PC-3 (cell line): ENCODE results near the gene ZFTA. TPM values are rescaled to one million over a fixed set of nuclear protein-coding genes. Genes with fewer than 3 reads are reported as not detected.

Experiments used
- ATAC-seq: fragments of 200-7000 bp; cut with Tn5 transposase; 2 replicates; pipeline ENCODE4 v1.9.1; 2020; ENCODE audit warnings: mild to moderate bottlenecking, moderate library complexity
- BruUV-seq: library from RNA; stranded (reverse); fragments of 400-500 nt; replicated peaks from 2 replicates; lab custom pipeline; 2021; lab: Mats Ljungman, UMichigan
- CTCF ChIA-PET: fragments of 300-600 bp; sonication (Branson Sonifier 250); formaldehyde crosslinking; loops from one replicate; lab custom pipeline; 2022; ENCODE audit warnings: antibody characterized with exemption; lab: Charles Lee
- POLR2A ChIA-PET: fragments of 300-600 bp; sonication (Branson Sonifier 250); formaldehyde crosslinking; loops from one replicate; lab custom pipeline; 2022; ENCODE audit warnings: antibody characterized with exemption; ENCODE audit not compliant: unreplicated experiment; lab: Charles Lee
- DNase-seq: peaks from one replicate; pipeline ENCODE4 v3.0.0-alpha.2; 2015
- H2AFZ ChIP-seq: fragments of 300-600 bp; sonication (generic); 2 replicates; pipeline ENCODE4 v1.6.0; 2016; ENCODE audit warnings: antibody characterized with exemption, low read length
- H3F3A ChIP-seq: fragments of 300-600 bp; sonication (generic); one replicate; pipeline ENCODE4 v1.6.0; 2017; ENCODE audit warnings: antibody characterized with exemption, low read length, control low read depth, mild to moderate bottlenecking; ENCODE audit not compliant: unreplicated experiment
- H3K27ac ChIP-seq: fragments of 300-600 bp; sonication (generic); 2 replicates; pipeline ENCODE4 v1.5.1; 2016; ENCODE audit warnings: mild to moderate bottlenecking, low read length
- H3K27me3 ChIP-seq: fragments of 300-600 bp; sonication (generic); 2 replicates; pipeline ENCODE4 v1.6.1; 2016; ENCODE audit warnings: low read length, mixed read lengths
- H3K36me3 ChIP-seq: fragments of 300-600 bp; sonication (generic); 2 replicates; pipeline ENCODE4 v1.6.1; 2016; ENCODE audit warnings: low read depth, mixed run types, low read length, mixed read lengths
- H3K4me1 ChIP-seq: fragments of 300-600 bp; sonication (generic); 2 replicates; pipeline ENCODE4 v1.5.1; 2016; ENCODE audit warnings: low read length; ENCODE audit not compliant: insufficient read depth
- H3K4me2 ChIP-seq: fragments of 300-600 bp; sonication (generic); 2 replicates; pipeline ENCODE4 v1.6.0; 2016; ENCODE audit warnings: low read length
- H3K4me3 ChIP-seq: fragments of 300-600 bp; sonication (generic); 2 replicates; pipeline ENCODE4 v1.5.1; 2016; ENCODE audit warnings: mild to moderate bottlenecking, low read length, mixed read lengths
- H3K79me2 ChIP-seq: fragments of 300-600 bp; sonication (generic); 2 replicates; pipeline ENCODE4 v1.6.1; 2017; ENCODE audit warnings: low read length, mixed read lengths
- H3K9ac ChIP-seq: fragments of 300-600 bp; sonication (generic); 2 replicates; pipeline ENCODE4 v1.6.0; 2016; ENCODE audit warnings: mild to moderate bottlenecking, low read length
- H3K9me2 ChIP-seq: fragments of 300-600 bp; sonication (generic); replicated peaks from 2 replicates; pipeline ENCODE4 v1.6.1; 2016; ENCODE audit warnings: mixed run types, low read length, mixed read lengths
- H3K9me3 ChIP-seq: fragments of 300-600 bp; sonication (generic); 2 replicates; pipeline ENCODE4 v1.6.1; 2016; ENCODE audit warnings: low read length, mixed read lengths
- H4K20me1 ChIP-seq: fragments of 300-600 bp; sonication (generic); 2 replicates; pipeline ENCODE4 v1.6.1; 2016; ENCODE audit warnings: low read length, mixed read lengths
- EZH2 ChIP-seq: fragments of 300-600 bp; sonication (generic); IDR thresholded peaks from one replicate; pipeline ENCODE4 v1.6.1; 2017; ENCODE audit warnings: antibody characterized with exemption, mild to moderate bottlenecking, low read length; ENCODE audit not compliant: unreplicated experiment
- EZH2phosphoT487 ChIP-seq: fragments of 300-600 bp; sonication (generic); IDR thresholded peaks from 2 replicates; pipeline ENCODE4 v1.6.1; 2018; ENCODE audit warnings: mild to moderate bottlenecking, antibody characterized with exemption, low read length, borderline replicate concordance
- intact Hi-C: fragments of 100-400 bp; cut with micrococcal nuclease; formaldehyde crosslinking; loops from 2 replicates; pipeline ENCODE4 v1.9.0; 2023
- total RNA-seq: library from RNA; depleted of rRNA; stranded (reverse); fragments of >200 nt; gene quantifications from 2 replicates; pipeline ENCODE4 v1.2.3, GENCODE V29; 2014
- TF ChIP-seq, protein P1 (sequence below): fragments of 300-600 bp; sonication (generic); conservative IDR thresholded peaks from 2 replicates; pipeline ENCODE4 v1.5.1; 2017; ENCODE audit warnings: antibody characterized with exemption, low read depth, mild to moderate bottlenecking, low read length

ZFTA gene
- total RNA-seq, 1 experiment from 2014 or later, result 15.1 TPM

DNA sequence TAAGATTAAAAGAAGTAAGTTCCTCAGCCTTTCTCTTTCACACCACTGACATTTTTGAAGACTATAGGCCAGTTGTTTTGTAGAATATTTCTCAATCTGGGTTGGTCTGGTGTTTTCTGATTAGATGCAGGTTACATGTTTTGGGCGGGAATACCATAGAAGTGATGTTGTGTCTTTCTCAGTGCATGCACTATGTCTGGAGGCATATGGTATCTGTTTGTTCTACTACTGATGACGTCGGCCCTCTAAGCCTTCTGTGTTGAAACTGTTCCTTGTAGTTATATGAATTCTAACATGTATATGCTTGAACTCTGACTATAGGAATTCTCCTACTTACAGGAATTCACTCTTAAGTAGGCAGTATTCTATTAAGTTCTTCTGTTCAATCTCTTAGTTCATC, 21.6 kb downstream of the ZFTA start:
- POLR2A ChIA-PET, result no interaction called here
- Histone ChIP-seq H3K36me3 (peaks cover 18% of the 10 kb centered on the region; the same call in 1 of the 2 replicates), H3K27me3 (no peaks in the 10 kb centered on the region), H3K79me2 (peaks cover 7% of the 10 kb centered on the region; the same call in 1 of the 2 replicates), H3K9ac (no peak overlapping the region), H2AFZ (no peak overlapping the region), H4K20me1 (0 out of 2 replicates have a peak, but pooled peaks cover 6% of the 10 kb centered on the region), H3K27ac (no peak overlapping the region), H3K4me1 (no peaks in the 10 kb centered on the region), H3K4me3 (no peak overlapping the region), H3K9me3 (no peaks in the 10 kb centered on the region), H3K9me2 (no peaks in the 10 kb centered on the region), H3K4me2 (no peak overlapping the region), H3F3A (no peaks in the 10 kb centered on the region)
- CTCF ChIA-PET, result no interaction called here
- no TSS peak for BruUV-seq
- no peak for ATAC-seq
- no peak for DNase-seq
- intact Hi-C loops, result no loop called here
- TF ChIP-seq EZH2 (no peak), EZH2phosphoT487 (no peak)
- TF ChIP-seq, protein P1, sequence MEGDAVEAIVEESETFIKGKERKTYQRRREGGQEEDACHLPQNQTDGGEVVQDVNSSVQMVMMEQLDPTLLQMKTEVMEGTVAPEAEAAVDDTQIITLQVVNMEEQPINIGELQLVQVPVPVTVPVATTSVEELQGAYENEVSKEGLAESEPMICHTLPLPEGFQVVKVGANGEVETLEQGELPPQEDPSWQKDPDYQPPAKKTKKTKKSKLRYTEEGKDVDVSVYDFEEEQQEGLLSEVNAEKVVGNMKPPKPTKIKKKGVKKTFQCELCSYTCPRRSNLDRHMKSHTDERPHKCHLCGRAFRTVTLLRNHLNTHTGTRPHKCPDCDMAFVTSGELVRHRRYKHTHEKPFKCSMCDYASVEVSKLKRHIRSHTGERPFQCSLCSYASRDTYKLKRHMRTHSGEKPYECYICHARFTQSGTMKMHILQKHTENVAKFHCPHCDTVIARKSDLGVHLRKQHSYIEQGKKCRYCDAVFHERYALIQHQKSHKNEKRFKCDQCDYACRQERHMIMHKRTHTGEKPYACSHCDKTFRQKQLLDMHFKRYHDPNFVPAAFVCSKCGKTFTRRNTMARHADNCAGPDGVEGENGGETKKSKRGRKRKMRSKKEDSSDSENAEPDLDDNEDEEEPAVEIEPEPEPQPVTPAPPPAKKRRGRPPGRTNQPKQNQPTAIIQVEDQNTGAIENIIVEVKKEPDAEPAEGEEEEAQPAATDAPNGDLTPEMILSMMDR, result no peak

DNA sequence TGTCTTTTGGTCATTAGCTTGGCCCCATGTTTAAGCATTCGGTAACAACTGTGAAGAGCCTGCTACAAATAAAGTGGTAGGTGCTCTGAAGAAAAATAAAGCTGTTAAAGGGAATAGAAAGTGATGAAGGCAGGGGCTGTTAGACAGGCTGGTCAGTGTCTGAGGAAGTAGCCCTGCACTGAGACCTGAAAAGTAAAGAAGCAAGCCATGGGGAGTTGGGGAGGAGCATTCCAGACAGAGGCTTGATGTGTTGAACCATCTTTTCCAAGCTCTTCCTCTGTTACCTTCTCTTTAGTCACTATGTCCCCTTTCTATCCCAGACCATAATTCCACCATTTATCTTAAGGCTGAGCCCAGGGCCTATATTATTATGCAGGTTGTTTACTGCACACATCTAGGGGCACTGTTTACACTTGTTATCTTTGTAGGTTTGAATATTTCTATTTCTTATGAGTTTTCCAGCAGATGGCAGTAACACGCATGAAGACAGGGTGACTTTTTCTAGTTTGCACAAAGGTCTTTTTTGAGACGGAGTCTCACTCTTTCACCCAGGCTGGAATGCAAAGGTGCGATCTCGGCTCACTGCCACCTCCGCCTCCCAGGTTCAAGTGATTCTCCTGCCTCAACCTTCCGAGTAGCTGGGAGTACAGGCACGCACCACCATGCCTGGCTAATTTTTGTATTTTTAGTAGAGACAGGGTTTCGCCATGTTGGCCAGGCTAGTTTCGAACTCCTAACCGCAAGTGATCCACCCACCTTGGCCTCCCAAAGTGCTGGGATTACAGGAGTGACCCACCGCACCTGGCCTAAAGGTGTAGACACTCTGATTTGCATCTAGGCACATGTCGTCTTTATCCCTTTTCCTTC, 23.0 kb downstream of the ZFTA start:
- no peak overlapping the region for H2AFZ ChIP-seq
- ChIA-PET POLR2A (no interaction called here), CTCF (no interaction called here)
- no peaks in the 10 kb centered on the region for H3F3A ChIP-seq
- no peaks in the 10 kb centered on the region for H3K9me2 ChIP-seq
- H3K27me3 ChIP-seq, result no peaks in the 10 kb centered on the region
- no peak overlapping the region for H3K4me3 ChIP-seq
- DNase-seq (peak; percentile 33), ATAC-seq (peak; percentile 42)
- 0 out of 2 replicates have a peak, but pooled peaks cover 6% of the 10 kb centered on the region for H4K20me1 ChIP-seq
- no peaks in the 10 kb centered on the region for H3K4me1 ChIP-seq
- H3K27ac ChIP-seq, result no peak overlapping the region
- H3K9ac ChIP-seq, result no peak overlapping the region
- H3K36me3 ChIP-seq, result peaks cover 10% of the 10 kb centered on the region; the same call in 1 of the 2 replicates
- peaks cover 7% of the 10 kb centered on the region; the same call in 1 of the 2 replicates for H3K79me2 ChIP-seq
- H3K9me3 ChIP-seq, result no peaks in the 10 kb centered on the region
- TF ChIP-seq EZH2phosphoT487, result no peak
- TF ChIP-seq, protein P1, result peak; percentile 65
- no peak for TF ChIP-seq EZH2
- intact Hi-C loops, result no loop called here
- no peak overlapping the region for H3K4me2 ChIP-seq
- no TSS peak for BruUV-seq
